Chondrocyte (in vitro differentiated cells): Measurements from ENCODE around the gene ASIC1. TPM values are rescaled to one million over a fixed set of nuclear protein-coding genes. Genes with fewer than 3 reads are reported as not detected.

Source experiments
- DNase-seq: peaks from one replicate; pipeline ENCODE4 v3.0.0; 2021; ENCODE audit warnings: mixed read lengths, low spot score
- H3K27ac Mint-ChIP-seq: one replicate; pipeline ENCODE4 v1.8.0; 2021; ENCODE audit warnings: mild to moderate bottlenecking, moderate library complexity, mixed read lengths; ENCODE audit not compliant: unreplicated experiment
- H3K27me3 Mint-ChIP-seq: 2 replicates; pipeline ENCODE4 v1.8.0; 2021; ENCODE audit warnings: low read depth, mixed read lengths
- H3K36me3 Mint-ChIP-seq: 2 replicates; pipeline ENCODE4 v1.8.0; 2021; ENCODE audit warnings: low read depth, mixed read lengths
- H3K4me1 Mint-ChIP-seq: 2 replicates; pipeline ENCODE4 v1.8.0; 2021; ENCODE audit warnings: low read depth, mild to moderate bottlenecking, mixed read lengths
- H3K4me3 Mint-ChIP-seq: one replicate; pipeline ENCODE4 v1.8.0; 2021; ENCODE audit warnings: mild to moderate bottlenecking, moderate library complexity, mixed read lengths; ENCODE audit not compliant: unreplicated experiment
- H3K9me3 Mint-ChIP-seq: 2 replicates; pipeline ENCODE4 v1.8.0; 2021; ENCODE audit warnings: low read depth, mixed read lengths
- CTCF ChIP-seq: fragments of 200-600 bp; sonication (generic); IDR thresholded peaks from 2 replicates; pipeline ENCODE4 v1.5.0; 2021; ENCODE audit warnings: antibody characterized with exemption, mild to moderate bottlenecking, moderate library complexity
- total RNA-seq: library from RNA; stranded (reverse); gene quantifications from 3 replicates; pipeline ENCODE4 v1.2.1, GENCODE V29; 2021

ASIC1 gene
- total RNA-seq, 1 donor from 2014 or later, result 3.9 TPM

- Mint-ChIP-seq H3K4me1 (no peaks in the 10 kb centered on the region), H3K27ac (no peak overlapping the region), H3K36me3 (no peaks in the 10 kb centered on the region), H3K27me3 (peaks cover 5% of the 10 kb centered on the region), H3K4me3 (no peak overlapping the region), H3K9me3 (no peaks in the 10 kb centered on the region)
- TF ChIP-seq CTCF, result no peak
- DNase-seq, result no peak
Observed at GRCh38 chr12:50041062-50041860, 16.1 kb upstream of the ASIC1 start.

- DNase-seq, result no peak
- Mint-ChIP-seq H3K9me3 (no peaks in the 10 kb centered on the region), H3K27ac (no peak overlapping the region), H3K4me3 (no peak overlapping the region), H3K36me3 (no peaks in the 10 kb centered on the region), H3K4me1 (no peaks in the 10 kb centered on the region), H3K27me3 (peaks cover 2% of the 10 kb centered on the region)
- TF ChIP-seq CTCF, result no peak
Observed at GRCh38 chr12:50041962-50042361, 15.4 kb upstream of the ASIC1 start.

GRCh38 chr12:50042693-50043092 lies 14.7 kb upstream of the ASIC1 start:
- no peak overlapping the region for H3K27ac Mint-ChIP-seq
- no peak for TF ChIP-seq CTCF
- DNase-seq, result no peak
- no peaks in the 10 kb centered on the region for H3K36me3 Mint-ChIP-seq
- H3K27me3 Mint-ChIP-seq, result peaks cover 2% of the 10 kb centered on the region
- H3K4me1 Mint-ChIP-seq, result no peaks in the 10 kb centered on the region
- no peaks in the 10 kb centered on the region for H3K9me3 Mint-ChIP-seq
- H3K4me3 Mint-ChIP-seq, result no peak overlapping the region

- H3K36me3 Mint-ChIP-seq, result no peaks in the 10 kb centered on the region
- no peaks in the 10 kb centered on the region for H3K4me1 Mint-ChIP-seq
- H3K9me3 Mint-ChIP-seq, result no peaks in the 10 kb centered on the region
- no peak for DNase-seq
- peaks cover 2% of the 10 kb centered on the region for H3K27me3 Mint-ChIP-seq
- no peak overlapping the region for H3K27ac Mint-ChIP-seq
- no peak for TF ChIP-seq CTCF
- no peak overlapping the region for H3K4me3 Mint-ChIP-seq
Observed at GRCh38 chr12:50043308-50043707, 14.1 kb upstream of the ASIC1 start.

- Mint-ChIP-seq H3K4me3 (no peak overlapping the region), H3K36me3 (no peaks in the 10 kb centered on the region), H3K4me1 (no peaks in the 10 kb centered on the region), H3K9me3 (no peaks in the 10 kb centered on the region), H3K27me3 (peaks cover 4% of the 10 kb centered on the region), H3K27ac (no peak overlapping the region)
- TF ChIP-seq CTCF, result no peak
- DNase-seq, result no peak
Observed at GRCh38 chr12:50043854-50044253, 13.5 kb upstream of the ASIC1 start.
